Spleen (tissue), 11 donors: ENCODE results near the gene SCIN. TPM values are rescaled to one million over a fixed set of nuclear protein-coding genes. Genes with fewer than 3 reads are reported as not detected.

Source experiments
- DNase-seq: peaks from one replicate; pipeline ENCODE4 v3.0.0-alpha.2; 2020
- H3K27ac ChIP-seq, 8 donors: fragments of 200-600 bp; sonication (generic) in 7 of 8; 1 replicate in 4 of 8; 2 replicates in 4 of 8; pipeline versions ENCODE4 v1.5.0 to v1.8.0; 2016 to 2021; ENCODE audit warnings: inconsistent platforms in 4 of 8, mild to moderate bottlenecking in 4 of 8, moderate library complexity in 1 of 8
- H3K27me3 ChIP-seq, 7 donors: fragments of 200-600 bp; sonication (generic) in 6 of 7; replicated peaks in 1 of 7; 1 replicate in 4 of 7; 2 replicates in 3 of 7; pipeline versions ENCODE4 v1.5.0 to v1.8.0; 2016 to 2021; ENCODE audit warnings: inconsistent platforms in 3 of 7, mild to moderate bottlenecking in 1 of 7
- H3K36me3 ChIP-seq, 6 donors: fragments of 200-600 bp; sonication (generic) in 5 of 6; 1 replicate in 4 of 6; 2 replicates in 2 of 6; pipeline versions ENCODE4 v1.5.0 to v1.8.0; 2016 to 2021; ENCODE audit warnings: inconsistent platforms in 2 of 6
- H3K4me1 ChIP-seq, 6 donors: fragments of 200-600 bp; sonication (generic) in 5 of 6; 1 replicate in 3 of 6; 2 replicates in 3 of 6; pipeline versions ENCODE4 v1.5.0 to v1.8.0; 2016 to 2021; ENCODE audit warnings: inconsistent platforms in 3 of 6
- H3K4me3 ChIP-seq, 8 donors: fragments of 200-600 bp; sonication (generic) in 7 of 8; 1 replicate in 4 of 8; 2 replicates in 4 of 8; pipeline versions ENCODE4 v1.5.0 to v1.8.0; 2016 to 2021; ENCODE audit warnings: inconsistent platforms in 4 of 8, mild to moderate bottlenecking in 4 of 8, moderate library complexity in 2 of 8
- H3K9me3 ChIP-seq, 8 donors: fragments of 200-600 bp; sonication (generic) in 7 of 8; 1 replicate in 4 of 8; 2 replicates in 4 of 8; pipeline versions ENCODE4 v1.5.0 to v1.8.0; 2016 to 2021; ENCODE audit warnings: inconsistent platforms in 4 of 8
- CTCF ChIP-seq, 11 experiments: fragments of 200-600 bp in 7 of 11; fragments of 450-650 bp in 4 of 11; sonication (generic) in 4 of 11; IDR thresholded peaks in 8 of 11; conservative IDR thresholded peaks in 3 of 11; 1 replicate in 7 of 11; 2 replicates in 4 of 11; pipeline versions ENCODE4 v1.4.0 to v1.8.0; 2016 to 2021; ENCODE audit warnings: antibody characterized with exemption in 11 of 11, inconsistent platforms in 4 of 11, mild to moderate bottlenecking in 1 of 11
- POLR2A ChIP-seq, 3 donors: fragments of 450-650 bp; IDR thresholded peaks; one replicate each; pipeline ENCODE4 v1.5.1; 2017; ENCODE audit warnings: antibody characterized with exemption in 3 of 3, mild to moderate bottlenecking in 1 of 3
- POLR2AphosphoS5 ChIP-seq, 3 donors: sonication (generic); formaldehyde crosslinking; IDR thresholded peaks; one replicate each; pipeline ENCODE4 v1.5.1; 2017; ENCODE audit warnings: antibody characterized with exemption in 3 of 3
- WGBS, 5 donors: extraction: QIAGEN DNeasy Blood & Tissue Kit in 3 of 5; methylation state at CpG; one replicate each; pipeline versions ENCODE4 v1.1.5 to v1.1.7; 2013 to 2018; 5-methylcytosine and 5-hydroxymethylcytosine counted together
- intact Hi-C: fragments of 100-400 bp; cut with DNase I; formaldehyde crosslinking; loops from one replicate; pipeline ENCODE4 v1.15.0; 2023; ENCODE audit warnings: low total_unique reads
- polyA plus RNA-seq, 3 donors: library from polyadenylated mRNA; stranded (reverse); fragments of 200-250 nt; gene quantifications; one replicate each; pipeline ENCODE4 v1.2.1, GENCODE V29; 2013
- total RNA-seq, 7 donors: library from RNA; depleted of rRNA in 3 of 7; stranded (reverse); fragments of >200 nt in 3 of 7; fragmentation: NEBNext Ultra II Directional in 4 of 7; extraction: Animal tissue kit (Norgen Biotek cat#: 25700) in 4 of 7; gene quantifications; one replicate each; pipeline versions ENCODE4 v1.1.0 to v1.2.1, GENCODE V29; 2016 to 2021
- donor health status: healthy with polysubstance abuse.
- donor health status: DM: no; HTN: no; CAD: no; lungs with moderate emphysema.
- donor health status: DM: no; HTN: no; CAD: no.
- donor health status: Bipolar disorder and iron deficiency.
- donor health status: healthy.
- donor health status: DM: no; HTN: no; CAD: no.
- donor health status: DM: yes; HTN: yes; CAD: no.

SCIN gene
- total and polyA plus RNA-seq, 10 donors: 0.07 to 1.4 (median 0.27) TPM; not detected in 1

GRCh38 chr7:12637819-12638592 lies 67.5 kb downstream of the SCIN start:
- DNase-seq: no peak
- Histone ChIP-seq H3K36me3 (no peaks in the 10 kb centered on the region), H3K4me3 (peak overlapping the region in 1 of 8 donors; percentile 15), H3K9me3 (no peaks in the 10 kb centered on the region), H3K27ac (peak overlapping the region in 5 of 8 donors; percentile 3 to 65 (median 40)), H3K27me3 (no peaks in the 10 kb centered on the region), H3K4me1 (peaks cover 8 to 24% (median 16%) of the 10 kb centered on the region in 6 donors)
- intact Hi-C loops: loop anchor here (2.0 kb wide), 1 partner anchor 623 kb away; no protein-coding TSS in a partner anchor
- 32 to 70% (median 43%) methylated on average over 4 of the region's 4 CpGs for WGBS, 5 donors
- TF ChIP-seq CTCF (IDR thresholded peaks at IDR 0.05 in 8 of 11, conservative IDR thresholded peaks at IDR 0.05 in 3 of 11): no peak
- TF ChIP-seq POLR2A (IDR thresholded peaks at IDR 0.05): no peak
- no peak for TF ChIP-seq POLR2AphosphoS5 (IDR thresholded peaks at IDR 0.05)

DNA sequence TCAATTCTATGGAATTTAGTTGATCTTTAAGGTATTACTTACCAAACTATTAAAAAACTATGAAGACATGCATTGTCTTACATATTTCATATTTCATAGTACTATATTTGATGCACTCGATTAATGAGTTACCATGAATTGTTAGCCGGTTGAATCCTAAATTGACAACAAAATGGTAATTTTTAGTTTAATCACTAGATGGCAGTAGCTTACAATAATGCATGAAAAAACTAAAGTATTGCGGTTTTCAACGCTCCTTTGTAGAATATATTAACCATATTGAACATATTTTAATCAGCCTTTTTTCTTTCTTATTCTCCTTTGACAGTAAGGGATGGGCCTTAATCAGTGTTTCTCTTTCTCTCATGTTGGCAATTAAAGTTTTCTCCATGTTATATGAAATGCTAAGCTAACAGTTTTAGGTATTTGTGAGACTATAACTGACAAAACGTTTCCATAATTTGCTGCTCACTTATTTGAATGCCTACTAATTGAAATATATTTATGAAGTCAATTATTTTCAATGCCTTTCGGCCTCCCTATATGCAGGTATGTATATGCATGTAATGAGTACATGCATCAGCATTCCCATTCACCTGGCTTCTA lies 68.4 kb downstream of the SCIN start:
- intact Hi-C loops: no loop called here

DNA sequence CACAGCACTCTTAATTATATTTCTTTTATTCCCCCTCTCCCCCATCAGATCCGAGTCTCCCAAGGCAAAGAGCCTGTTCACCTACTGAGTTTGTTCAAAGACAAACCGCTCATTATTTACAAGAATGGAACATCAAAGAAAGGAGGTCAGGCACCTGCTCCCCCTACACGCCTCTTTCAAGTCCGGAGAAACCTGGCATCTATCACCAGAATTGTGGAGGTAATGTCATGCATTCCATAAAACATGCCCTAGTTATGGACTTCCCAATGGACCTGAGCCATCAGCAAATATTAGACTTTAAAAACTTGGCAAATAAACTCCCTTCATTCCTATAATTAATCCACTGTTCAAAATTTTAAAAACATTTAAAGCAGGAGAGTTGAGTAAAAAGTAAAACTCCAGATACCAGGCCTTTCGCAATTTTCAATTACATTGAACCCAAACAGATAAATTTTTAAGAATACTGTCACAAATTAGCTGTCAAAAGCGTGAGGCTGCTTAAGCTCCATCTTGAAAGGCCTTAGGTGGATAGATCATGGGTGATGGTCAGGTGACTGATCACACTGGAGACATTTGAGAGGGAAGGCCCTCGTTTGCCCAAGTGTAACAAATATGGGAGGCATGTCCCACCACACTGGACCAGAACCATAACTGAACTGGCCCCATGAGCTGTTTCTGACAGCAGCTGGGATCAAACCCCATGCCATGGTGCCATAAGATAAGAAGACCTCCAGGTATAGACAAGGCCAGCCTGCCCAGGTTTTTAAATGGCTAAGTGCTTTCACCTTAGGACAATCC lies 70.0 kb downstream of the SCIN start:
- H3K36me3 ChIP-seq: no peaks in the 10 kb centered on the region
- peaks cover 8 to 32% (median 18%) of the 10 kb centered on the region in 6 donors for H3K4me1 ChIP-seq
- no peak overlapping the region for H3K27ac ChIP-seq
- H3K27me3 ChIP-seq: no peaks in the 10 kb centered on the region
- no peak overlapping the region for H3K4me3 ChIP-seq
- intact Hi-C loops: no loop called here
- WGBS, 5 donors: 80 to 89% (median 87%) methylated on average over 7 of the region's 7 CpGs
- no peaks in the 10 kb centered on the region for H3K9me3 ChIP-seq
- no peak for DNase-seq
- no peak for TF ChIP-seq CTCF (IDR thresholded peaks at IDR 0.05 in 8 of 11, conservative IDR thresholded peaks at IDR 0.05 in 3 of 11)

More for the DNA sequence above, 68.4 kb downstream of the SCIN start:
- H3K27ac ChIP-seq: no peak overlapping the region
- peaks cover 8 to 31% (median 18%) of the 10 kb centered on the region in 6 donors for H3K4me1 ChIP-seq
- no peak overlapping the region for H3K4me3 ChIP-seq
- peak in 10 of 11 experiments; percentile 35 to 72 (median 60) for TF ChIP-seq CTCF (IDR thresholded peaks at IDR 0.05 in 8 of 11, conservative IDR thresholded peaks at IDR 0.05 in 3 of 11)
- TF ChIP-seq POLR2AphosphoS5 (IDR thresholded peaks at IDR 0.05): no peak
- WGBS, 5 donors: 14 to 22% (median 16%) methylated on average over 6 of the region's 6 CpGs
- H3K36me3 ChIP-seq: no peaks in the 10 kb centered on the region
- H3K9me3 ChIP-seq: no peaks in the 10 kb centered on the region
- H3K27me3 ChIP-seq: no peaks in the 10 kb centered on the region
- DNase-seq: no peak
